ENCODE results near the gene DNAJA3.

GRCh38 chr16:4395055-4395726, 30.5 kb upstream of the DNAJA3 start:
- no peak for TF ChIP-seq CTCF (IDR thresholded peaks at IDR 0.05)
- TF ChIP-seq POLR2A (IDR thresholded peaks at IDR 0.05), result no peak

Measured in adrenal gland (tissue), 5 donors.